ENCODE results near the gene ATP11C.

- TF ChIP-seq CTCF (IDR thresholded peaks at IDR 0.05), result no peak
- no peak for TF ChIP-seq POLR2A (IDR thresholded peaks at IDR 0.05)
Measured at GRCh38 chrX:139734996-139735395, 197.9 kb downstream of the ATP11C start.

Measured in thyroid gland (tissue), 4 donors.